ENCODE data around the gene B3GNT7. TPM values are rescaled to one million over a fixed set of nuclear protein-coding genes. Genes with fewer than 3 reads are reported as not detected.
"Not testable (repeated sequence)": the region's sequence is repeated elsewhere in the genome, so short reads cannot be mapped to it uniquely, and the experiment has no call there.

The B3GNT7 gene
- total RNA-seq, 1 experiment from 2014 or later = 11.0 TPM

GRCh38 chr2:231348173-231348572 is 47.3 kb upstream of the B3GNT7 start:
- H3K9me3 ChIP-seq (ENCODE audit: low read length) = no peaks in the 10 kb centered on the region
- H3K36me3 ChIP-seq (ENCODE audit: low read depth, low read length) = no peaks in the 10 kb centered on the region
- intact Hi-C loops (cut with micrococcal nuclease) = no loop called here
- no peak overlapping the region for H3K4me3 ChIP-seq (ENCODE audit: low read length)
- TF ChIP-seq CTCF (conservative IDR thresholded peaks at IDR 0.05; ENCODE audit: low read depth, low read length) (no peak), EZH2phosphoT487 (IDR thresholded peaks at IDR 0.05; ENCODE audit: borderline replicate concordance, low read length) (no peak), EZH2 (IDR thresholded peaks at IDR 0.05; ENCODE audit: low read length, unreplicated experiment) (no peak)
- DNase-seq (no peak), ATAC-seq (no peak)
- H3K9ac ChIP-seq (ENCODE audit: low read length) = no peak overlapping the region
- H4K20me1 ChIP-seq (ENCODE audit: low read length) = no peaks in the 10 kb centered on the region
- no peak overlapping the region for H2AFZ ChIP-seq (ENCODE audit: low read length)
- H3K9me2 ChIP-seq (replicated peaks; ENCODE audit: low read length) = no peaks in the 10 kb centered on the region
- BruUV-seq (replicated peaks) = no TSS peak
- H3K79me2 ChIP-seq (ENCODE audit: low read length) = no peaks in the 10 kb centered on the region
- H3K4me1 ChIP-seq (ENCODE audit: insufficient read depth, low read length) = no peaks in the 10 kb centered on the region
- no peak overlapping the region for H3K4me2 ChIP-seq (ENCODE audit: low read length)
- POLR2A ChIA-PET (ENCODE audit: unreplicated experiment) = no interaction called here
- no peaks in the 10 kb centered on the region for H3K27me3 ChIP-seq (ENCODE audit: low read length)
- no peaks in the 10 kb centered on the region for H3F3A ChIP-seq (ENCODE audit: low read length, unreplicated experiment)
- CTCF ChIA-PET = no interaction called here
- no peak overlapping the region for H3K27ac ChIP-seq (ENCODE audit: low read length)

DNA sequence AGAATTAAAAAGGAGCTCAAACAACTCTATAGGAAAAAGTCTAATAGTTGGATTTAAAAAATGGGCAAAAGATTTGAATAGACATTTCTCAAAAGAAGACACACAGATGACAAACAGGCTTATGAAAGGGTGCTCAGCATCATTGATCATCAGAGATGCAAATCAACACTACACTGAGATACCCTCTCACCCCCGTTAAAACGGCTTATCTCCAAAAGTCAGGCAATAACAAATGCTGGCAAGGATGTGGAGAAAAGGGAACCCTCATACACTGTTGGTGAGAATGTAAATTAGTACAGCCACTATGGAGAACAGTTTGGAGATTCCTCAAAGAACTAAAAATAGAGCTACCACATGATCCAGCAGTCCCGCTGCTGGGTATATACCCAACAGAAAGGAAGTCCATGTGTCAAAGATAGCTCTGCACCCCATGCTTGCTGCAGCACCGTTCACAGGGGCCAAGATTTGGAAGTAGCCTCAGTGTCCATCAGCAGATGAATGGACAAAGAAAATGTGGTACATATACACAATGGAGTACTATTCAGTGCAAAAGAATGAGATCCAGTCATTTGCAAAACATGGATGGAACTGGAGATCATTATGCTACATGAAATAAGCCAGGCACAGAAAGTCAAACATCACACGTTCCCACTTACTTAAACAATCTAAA is 46.7 kb upstream of the B3GNT7 start:
- CTCF ChIA-PET = no interaction called here
- Histone ChIP-seq H3K9me3 (ENCODE audit: low read length) (no peaks in the 10 kb centered on the region), H3F3A (ENCODE audit: low read length, unreplicated experiment) (no peaks in the 10 kb centered on the region), H4K20me1 (ENCODE audit: low read length) (no peaks in the 10 kb centered on the region), H3K79me2 (ENCODE audit: low read length) (no peaks in the 10 kb centered on the region), H3K36me3 (ENCODE audit: low read depth, low read length) (no peaks in the 10 kb centered on the region), H2AFZ (ENCODE audit: low read length) (no peak overlapping the region), H3K9me2 (replicated peaks; ENCODE audit: low read length) (no peaks in the 10 kb centered on the region), H3K27me3 (ENCODE audit: low read length) (no peaks in the 10 kb centered on the region), H3K4me2 (ENCODE audit: low read length) (no peak overlapping the region), H3K4me3 (ENCODE audit: low read length) (no peak overlapping the region), H3K9ac (ENCODE audit: low read length) (no peak overlapping the region), H3K4me1 (ENCODE audit: insufficient read depth, low read length) (no peaks in the 10 kb centered on the region), H3K27ac (ENCODE audit: low read length) (no peak overlapping the region)
- no peak for ATAC-seq
- intact Hi-C loops (cut with micrococcal nuclease) = no loop called here
- TF ChIP-seq CTCF (conservative IDR thresholded peaks at IDR 0.05; ENCODE audit: low read depth, low read length) (no peak), EZH2 (IDR thresholded peaks at IDR 0.05; ENCODE audit: low read length, unreplicated experiment) (no peak), EZH2phosphoT487 (IDR thresholded peaks at IDR 0.05; ENCODE audit: borderline replicate concordance, low read length) (no peak)
- POLR2A ChIA-PET (ENCODE audit: unreplicated experiment) = no interaction called here
- no peak for DNase-seq
- TSS peak; percentile 18 for BruUV-seq (replicated peaks)

GRCh38 chr2:231349374-231349735 is 46.2 kb upstream of the B3GNT7 start:
- H3K9ac ChIP-seq (ENCODE audit: low read length); H3K9me2 ChIP-seq (replicated peaks; ENCODE audit: low read length); H3F3A ChIP-seq (ENCODE audit: low read length, unreplicated experiment); BruUV-seq (replicated peaks); H4K20me1 ChIP-seq (ENCODE audit: low read length); H3K79me2 ChIP-seq (ENCODE audit: low read length); intact Hi-C loops (cut with micrococcal nuclease); H2AFZ ChIP-seq (ENCODE audit: low read length); POLR2A ChIA-PET (ENCODE audit: unreplicated experiment); H3K4me3 ChIP-seq (ENCODE audit: low read length); DNase-seq; H3K4me1 ChIP-seq (ENCODE audit: insufficient read depth, low read length); H3K27ac ChIP-seq (ENCODE audit: low read length); CTCF ChIA-PET; H3K9me3 ChIP-seq (ENCODE audit: low read length); H3K36me3 ChIP-seq (ENCODE audit: low read depth, low read length); ATAC-seq; H3K27me3 ChIP-seq (ENCODE audit: low read length); H3K4me2 ChIP-seq (ENCODE audit: low read length): not testable (repeated sequence)
